Activated CD4-positive, alpha-beta T cell treated with anti-CD3 and anti-CD28 coated beads, Interleukin-2, Interleukin-6, amounts not matched to agents 100 ng/mL and 50 ng/mL, durations not matched to agents 16 hours and 8 hours (primary cell): ENCODE measurements around the gene PLD1.
"Not testable (repeated sequence)": the region's sequence is repeated elsewhere in the genome, so short reads cannot be mapped to it uniquely, and the experiment has no call there.

ENCODE experiments used
- DNase-seq: peaks from one replicate; pipeline ENCODE4 v3.0.0-alpha.2; 2020

The PLD1 gene

DNA sequence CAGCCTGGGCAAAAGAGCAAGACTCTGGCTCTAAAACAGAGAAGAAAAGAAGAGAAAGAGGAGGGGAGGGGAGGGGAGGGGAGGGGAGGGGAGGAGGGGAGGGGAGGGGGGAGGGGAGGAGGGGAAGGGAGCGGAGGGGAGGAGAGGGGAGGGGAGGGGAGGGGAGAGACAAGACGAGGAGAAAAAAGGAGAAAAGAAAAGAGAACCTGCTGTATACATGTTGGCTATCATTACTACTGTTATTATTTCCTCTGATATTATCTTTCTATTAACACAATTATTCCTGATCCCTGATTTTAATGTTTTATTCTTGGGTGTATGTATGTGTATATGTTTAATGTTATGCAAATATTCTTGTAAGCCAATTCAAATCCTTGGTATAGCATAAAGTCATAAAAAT is 46.9 kb downstream of the PLD1 start:
- DNase-seq: no peak

DNA sequence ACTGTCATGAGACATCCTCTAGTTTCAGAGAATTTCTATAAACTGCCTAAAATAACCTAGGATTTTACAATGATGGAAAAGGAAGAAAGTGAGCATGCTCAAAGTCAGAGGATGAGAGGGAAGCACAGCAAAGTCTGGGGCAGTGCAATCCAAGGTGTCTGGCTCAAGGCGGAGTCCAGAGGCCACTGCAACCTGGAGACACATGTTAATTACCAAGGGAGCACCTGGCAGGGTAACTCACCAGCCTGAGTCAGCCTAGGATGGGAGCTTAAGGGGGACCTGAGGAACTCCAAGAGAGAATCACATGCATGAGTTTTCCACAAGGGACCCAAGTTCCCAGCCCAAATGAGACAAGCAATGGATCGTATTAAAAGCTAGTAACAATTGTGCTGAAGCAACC is 49.8 kb downstream of the PLD1 start:
- DNase-seq: no peak

DNA sequence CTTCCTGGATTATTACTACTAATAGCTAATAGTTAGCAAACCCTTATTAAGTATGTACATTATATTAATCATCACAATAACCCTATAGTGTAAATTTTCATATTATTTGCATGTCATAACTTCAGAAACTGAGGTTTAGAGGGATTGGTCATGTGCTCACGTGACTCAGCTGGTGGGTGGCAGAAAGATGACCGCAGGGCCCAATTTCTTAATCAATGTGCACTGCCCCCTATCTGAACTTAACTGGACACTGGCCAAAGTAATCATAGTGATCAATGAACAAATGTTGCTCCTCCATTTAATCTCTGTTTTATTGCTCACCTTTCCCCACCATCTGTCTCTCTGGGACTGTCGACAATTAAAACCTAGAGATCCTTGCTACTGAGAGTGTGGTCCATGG is 52.2 kb downstream of the PLD1 start:
- no peak for DNase-seq

DNA sequence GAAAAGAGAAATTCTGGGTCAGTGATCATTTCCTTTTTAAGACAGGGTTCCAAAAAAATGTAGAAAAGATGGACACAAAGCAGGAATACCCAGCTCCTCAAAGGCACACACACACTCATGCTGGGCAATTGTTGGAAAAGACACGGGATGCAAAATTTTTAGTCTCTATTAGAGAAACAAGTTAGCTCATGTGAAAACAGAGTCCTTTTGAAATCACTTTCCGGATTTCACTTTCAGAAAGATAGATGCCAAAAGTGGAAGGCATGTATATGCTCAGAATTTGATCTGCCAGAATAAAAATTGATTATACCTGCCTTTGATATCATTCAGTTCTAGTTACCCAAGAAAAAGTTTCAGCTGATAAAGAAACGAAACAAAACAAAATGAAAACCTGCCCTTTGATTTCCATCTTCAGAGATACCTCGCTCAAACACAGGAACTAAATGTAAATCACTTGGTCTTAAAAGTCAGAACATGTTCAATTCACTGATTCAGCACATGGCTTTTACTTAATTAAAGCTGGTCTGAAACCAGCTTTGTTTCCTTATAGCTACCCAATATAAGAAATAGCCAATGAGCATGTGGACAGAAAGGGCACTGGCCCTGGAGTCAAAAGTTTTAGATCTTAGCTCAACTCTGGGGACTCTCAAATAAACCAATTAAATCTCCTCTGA is 52.8 kb downstream of the PLD1 start:
- DNase-seq: no peak

DNA sequence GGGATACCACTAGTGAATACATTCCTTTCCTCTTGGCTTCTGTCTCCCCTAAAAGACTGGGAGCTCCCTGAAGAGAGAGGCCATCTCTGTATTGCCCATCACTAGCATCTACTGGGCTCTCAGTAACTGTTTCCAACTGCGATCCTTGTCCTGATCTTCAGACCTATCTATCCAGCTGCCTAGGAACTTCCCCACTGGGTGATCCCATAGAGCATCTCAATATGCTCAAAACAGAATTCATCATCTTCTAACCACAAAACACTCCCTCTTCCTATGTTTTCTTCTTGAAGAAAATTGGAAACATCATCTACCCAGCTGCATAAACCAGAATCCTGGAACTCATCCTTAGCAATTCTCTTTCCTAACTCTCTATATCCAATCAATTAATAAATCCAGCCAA is 54.6 kb downstream of the PLD1 start:
- DNase-seq: no peak

DNA sequence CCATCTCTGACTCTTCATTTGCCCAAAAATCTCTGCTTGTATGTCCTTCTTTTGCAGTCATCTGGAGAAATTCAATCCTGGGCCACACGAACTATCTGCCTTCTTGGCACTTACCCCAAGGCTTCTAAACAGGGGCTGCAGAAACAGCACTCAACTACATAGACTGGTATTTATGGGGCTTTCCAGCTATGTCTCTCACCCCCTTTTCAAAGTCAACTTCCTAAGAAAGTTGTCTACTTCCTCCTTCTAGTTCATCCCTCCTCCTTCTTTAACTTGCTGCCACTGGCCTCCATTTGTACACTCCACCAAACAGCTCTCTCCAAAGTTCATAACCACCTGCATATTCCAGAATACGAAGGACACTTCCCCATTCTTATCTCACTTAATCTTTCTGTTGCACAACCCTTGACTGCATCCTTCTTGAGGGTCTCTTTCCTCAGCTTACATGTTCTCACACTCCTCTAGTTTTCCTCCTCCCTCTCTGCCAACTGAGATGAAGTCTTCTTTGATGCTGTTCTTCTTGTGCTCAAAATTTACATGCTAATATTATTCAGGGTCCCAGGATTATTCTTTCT is 55.2 kb downstream of the PLD1 start:
- no peak for DNase-seq

DNA sequence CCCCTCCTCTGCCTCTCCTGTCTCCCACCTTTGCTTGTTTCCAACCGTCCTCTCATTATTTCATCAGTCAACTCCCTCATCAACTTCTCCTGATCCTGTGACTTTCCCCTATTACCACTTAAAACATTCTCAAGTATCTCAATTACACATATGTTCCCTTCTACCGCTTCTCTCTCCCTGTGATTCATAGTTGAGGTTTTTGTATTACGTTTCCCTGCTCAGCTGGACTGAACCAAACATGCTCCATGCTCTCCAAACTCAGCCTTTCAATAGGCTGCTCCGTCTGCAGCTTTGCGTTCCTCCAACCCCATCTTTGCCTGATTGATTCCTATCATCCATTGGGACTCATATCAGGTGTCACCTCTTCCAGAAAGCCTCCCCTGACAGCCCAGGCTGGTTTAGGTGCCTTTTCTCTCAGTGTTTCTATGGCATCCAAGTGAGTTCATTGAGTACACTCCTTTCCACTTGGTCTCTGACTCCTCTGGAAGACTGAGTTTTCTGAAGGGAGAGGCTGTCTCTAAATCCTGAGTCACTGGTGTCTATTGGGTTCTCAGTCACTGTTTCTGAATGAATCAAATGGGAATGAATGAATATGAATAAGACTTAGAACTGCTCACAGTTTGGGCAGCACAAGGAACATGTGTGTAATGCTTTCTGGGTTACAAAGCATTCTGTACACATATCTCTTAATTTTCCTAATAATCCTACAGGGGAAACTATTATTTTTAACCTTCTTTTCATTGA is 56.4 kb downstream of the PLD1 start:
- peak; percentile 23 for DNase-seq

DNA sequence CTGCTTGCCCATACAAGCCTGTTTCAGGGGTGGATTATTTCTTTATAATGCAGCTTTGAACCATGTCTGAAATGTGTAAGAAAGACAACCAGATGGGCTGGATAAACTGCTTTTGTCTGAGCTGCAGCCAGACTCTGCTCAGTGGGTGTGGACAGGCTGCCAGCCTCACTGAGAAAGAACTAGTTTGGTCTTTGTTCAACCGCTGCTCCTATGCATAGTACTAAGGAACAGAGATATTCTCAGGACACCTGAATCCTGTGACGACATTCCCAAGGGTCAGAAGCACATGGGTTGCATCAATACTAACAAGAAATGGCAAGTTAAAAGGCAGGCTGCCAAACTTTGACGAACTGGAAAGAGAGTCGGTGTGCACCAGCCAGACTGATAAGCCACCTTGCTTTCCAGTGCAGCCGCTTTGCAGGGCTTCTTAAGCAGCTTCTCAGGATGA is 57.2 kb downstream of the PLD1 start:
- DNase-seq: no peak

DNA sequence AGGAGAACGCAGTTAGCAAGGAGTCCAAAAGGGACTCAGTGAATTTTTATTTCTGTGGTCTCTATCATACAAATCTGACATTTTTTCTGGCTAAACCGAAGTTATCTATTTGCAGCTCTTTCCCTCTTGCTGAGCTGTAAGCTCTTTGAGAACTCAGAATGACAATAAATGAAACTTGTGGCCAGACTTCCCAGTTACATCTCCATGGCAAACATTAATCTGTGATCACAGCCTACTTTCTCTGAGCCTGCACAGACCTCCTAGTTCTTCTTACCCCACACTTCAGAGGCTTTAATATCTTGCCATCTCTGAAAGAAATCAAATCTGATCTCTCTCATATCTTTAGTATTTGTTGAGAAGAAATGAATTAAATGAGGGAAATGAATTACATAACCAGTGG is 58.0 kb downstream of the PLD1 start:
- peak; percentile 9 for DNase-seq

DNA sequence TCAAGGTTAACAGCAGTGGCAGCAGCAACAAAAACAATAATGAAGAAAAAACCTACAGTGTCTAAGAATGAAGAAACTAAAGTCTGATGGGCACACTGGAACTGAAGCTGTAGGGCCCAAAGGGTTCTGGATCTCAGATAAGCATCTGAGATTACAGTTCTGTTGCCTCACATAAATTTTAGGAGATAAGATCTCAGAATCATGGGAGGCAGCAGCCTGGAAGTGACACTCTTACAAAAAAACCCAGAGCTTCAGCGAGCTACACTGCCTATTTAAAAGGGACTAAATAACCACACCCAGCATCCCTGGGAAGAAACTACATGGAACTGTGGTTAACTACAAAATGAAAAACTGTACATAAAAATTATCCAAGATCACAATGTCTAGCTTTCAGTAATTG is 61.2 kb downstream of the PLD1 start:
- no peak for DNase-seq

DNA sequence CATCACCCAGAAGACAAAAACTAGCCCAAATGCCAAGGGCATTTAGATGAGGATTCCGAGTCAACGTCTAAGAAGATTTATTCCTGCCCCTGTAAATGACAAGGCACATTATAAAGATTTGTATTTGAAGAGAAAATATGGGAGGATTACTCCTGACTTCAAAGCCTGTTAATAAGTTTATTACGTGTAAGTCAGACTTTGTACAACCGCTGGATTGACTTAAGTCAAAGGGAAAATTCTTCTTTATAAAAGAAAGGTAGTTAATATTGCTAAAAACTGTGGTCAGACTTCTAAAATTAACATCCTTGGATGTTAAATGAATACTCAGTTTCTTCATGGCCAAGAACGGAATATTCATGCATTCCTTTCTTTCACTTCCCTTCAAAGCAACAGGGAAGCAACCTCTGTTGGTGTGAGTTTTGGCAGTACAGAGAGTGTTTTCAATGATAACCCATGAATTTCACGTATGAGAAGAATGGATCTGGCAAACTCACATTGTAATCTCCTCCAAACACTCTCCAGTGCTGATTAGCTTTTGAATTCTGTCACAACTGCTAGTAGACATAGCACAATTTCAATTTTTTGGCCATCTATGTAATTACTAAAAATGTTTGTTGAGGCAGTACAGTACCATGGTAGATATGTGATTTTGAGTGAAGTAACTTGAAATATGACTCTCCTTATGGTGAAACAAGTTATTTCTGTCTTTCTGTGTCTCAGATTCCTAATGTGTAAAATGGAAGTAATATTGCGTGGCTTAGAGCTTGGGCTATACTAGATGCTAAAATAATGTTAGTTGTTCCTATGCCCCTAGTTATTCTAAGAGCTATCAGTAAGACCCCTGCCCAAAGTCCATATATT is 62.0 kb downstream of the PLD1 start:
- no peak for DNase-seq

DNA sequence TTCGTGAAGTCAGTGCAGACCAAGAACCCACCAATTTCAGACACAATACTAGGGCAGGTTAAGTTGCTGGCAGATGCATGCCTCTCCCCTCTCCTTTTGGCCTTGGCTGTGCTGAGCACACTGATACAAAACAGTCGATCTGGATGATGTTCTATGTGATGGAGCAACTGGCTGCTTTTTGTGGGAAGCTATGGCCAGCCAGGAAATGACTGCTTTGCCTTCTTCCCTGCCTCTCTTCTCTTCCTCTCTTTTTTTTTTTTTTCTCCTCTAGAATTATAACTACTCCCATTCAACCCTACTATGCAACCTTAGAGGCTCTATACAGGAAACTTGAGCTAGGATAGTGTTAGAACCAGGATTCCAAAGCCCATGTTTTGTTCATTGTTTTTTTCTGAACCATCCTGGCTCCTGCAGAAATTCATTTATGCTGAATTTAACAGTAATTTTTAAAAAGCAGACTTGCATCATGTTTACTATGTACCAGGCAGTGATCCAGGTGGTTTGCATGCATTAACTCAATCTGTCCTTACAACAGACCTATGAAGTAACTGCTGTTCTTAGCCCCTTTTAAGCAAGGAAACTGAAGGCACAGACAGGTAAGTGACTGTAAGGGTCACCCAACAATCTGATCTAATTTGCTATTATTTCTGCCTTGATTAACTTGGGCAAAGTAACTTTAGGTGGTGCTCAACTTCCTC is 62.9 kb downstream of the PLD1 start:
- DNase-seq: no peak

DNA sequence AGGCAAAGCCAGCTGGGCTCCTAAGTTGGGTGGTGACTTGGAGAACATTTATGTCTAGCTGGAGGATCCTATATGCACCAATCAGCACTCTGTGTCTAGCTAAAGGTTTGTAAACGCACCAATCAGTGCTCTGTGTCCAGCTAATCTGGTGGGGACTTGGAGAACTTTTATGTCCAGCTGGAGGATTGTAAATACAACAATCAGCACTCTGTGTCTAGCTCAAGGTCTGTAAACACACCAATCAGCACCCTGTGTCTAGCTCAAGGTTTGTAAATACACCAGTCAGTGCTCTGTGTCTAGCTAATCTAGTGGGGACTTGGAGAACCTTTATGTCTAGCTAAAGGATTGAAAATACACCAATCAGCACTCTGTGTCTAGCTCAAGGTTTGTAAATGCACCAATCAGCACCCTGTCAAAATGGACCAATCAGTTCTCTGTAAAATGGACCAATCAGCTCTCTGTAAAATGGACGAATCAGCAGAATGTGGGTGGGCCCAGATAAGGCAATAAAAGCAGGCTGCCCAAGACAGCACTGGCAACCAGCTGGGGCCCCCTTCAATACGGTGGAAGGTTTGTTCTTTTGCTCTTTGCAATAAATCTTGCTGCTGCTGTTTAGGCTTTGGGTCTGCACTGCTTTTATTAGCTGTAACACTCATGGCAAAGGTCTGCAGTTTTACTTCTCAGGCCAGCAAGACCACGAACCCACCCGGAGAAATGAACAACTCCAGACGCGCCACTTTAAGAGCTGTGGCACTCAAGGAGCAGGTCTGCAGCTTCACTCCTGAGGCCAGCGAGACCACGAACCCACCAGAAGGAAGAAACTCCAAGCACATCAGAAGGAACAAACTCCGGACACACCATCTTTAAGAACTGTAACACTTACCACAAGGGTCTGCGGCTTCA is 63.7 kb downstream of the PLD1 start:
- DNase-seq: not testable (repeated sequence)

DNA sequence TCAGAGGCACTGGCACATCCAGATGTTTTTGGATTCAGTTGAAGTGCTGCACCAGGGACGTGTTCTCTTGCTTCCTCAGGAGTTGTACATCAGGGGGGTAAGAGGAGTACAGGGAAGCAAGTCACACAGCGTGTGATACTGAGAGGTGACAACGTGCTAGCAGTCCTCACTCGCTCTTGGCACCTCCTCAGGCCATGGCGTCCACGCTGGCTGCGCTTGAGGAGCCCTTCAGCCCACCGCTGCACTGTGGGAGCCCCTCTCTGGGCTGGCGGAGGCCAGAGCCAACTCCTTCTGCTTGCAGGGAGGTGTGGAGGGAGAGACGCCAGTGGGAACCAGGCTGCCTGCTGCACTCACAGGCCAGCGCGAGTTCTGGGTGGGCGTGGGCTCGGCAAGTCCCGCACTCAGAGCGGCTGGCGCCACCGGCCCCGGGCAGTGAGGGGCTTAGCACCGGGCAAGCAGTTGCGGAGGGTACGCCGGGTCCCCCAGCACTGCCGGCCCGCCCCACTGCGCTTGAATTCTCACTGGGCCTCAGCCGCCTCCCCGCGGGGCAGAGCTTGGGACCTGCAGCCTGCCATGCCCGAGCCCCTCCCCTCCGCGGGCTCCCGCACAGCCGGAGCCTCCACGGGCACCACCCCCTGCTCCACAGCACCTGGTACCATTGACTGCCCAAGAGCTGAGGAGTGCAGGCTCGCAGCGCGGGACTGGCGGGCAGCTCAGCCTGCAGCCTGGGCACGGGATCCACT is 64.5 kb downstream of the PLD1 start:
- no peak for DNase-seq

DNA sequence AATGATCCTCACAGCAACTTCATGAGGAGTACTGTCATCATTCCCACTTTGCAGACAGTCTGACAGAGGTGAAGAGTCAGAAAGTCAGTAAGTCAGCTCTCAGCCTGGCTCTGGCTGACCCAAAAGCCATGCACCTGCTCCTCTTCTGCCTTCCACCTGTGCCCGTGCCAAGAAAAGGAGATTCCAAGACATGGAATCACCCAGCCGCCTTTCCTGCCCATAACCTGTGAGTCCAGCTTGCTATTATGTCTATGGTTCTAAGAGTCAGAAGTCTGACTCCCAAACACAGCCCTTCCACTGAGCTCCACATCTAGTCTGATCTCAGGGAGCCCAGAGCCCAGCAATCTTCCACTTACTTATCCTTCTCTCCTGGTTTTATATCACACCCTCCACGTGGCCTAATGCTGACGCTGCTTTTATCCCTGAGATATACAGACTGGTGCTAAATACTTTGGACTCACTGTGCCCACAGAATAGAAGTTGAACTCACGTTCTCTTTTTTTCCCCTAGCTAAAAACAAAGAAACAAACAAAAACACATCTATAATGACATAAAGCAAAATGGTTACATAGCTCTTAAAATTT is 66.0 kb downstream of the PLD1 start:
- no peak for DNase-seq

DNA sequence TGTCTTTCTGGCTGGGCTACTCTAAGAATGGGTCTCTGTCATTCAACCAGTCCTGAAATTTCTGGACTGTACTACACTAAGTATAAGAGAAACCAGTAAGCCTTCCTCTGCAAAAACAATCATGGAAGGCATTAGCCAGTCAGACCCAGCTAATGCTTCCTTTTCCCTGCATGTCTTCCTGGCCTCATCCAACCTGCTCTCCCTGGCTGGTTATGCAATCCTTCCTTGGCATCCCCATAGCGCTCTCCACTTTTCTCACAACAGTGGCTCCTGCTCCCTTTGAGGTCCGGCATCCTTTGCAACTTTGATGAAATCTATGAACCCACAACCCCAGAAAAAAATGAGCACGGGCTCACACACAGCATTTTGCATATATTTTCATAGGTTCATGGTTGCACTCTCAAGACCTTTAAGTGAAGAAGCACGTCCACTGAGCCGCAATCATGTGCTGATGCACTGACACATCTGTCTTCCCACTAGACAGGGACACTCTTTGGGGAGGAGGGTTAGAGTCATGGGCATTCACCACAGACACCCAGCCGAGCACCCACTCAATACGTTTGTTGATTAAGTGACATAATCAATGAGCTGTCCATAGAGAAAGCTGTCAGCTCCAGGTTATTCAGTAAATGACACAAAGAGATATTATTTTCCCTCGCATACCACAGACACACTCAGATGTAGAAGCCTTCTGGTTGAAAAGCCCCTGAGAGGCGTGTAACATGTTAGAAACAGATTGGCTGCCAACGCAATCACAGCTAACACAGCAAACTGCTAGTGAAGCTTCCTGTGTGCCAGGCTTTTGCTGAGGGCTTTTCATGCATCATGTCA is 66.7 kb downstream of the PLD1 start:
- DNase-seq: no peak

DNA sequence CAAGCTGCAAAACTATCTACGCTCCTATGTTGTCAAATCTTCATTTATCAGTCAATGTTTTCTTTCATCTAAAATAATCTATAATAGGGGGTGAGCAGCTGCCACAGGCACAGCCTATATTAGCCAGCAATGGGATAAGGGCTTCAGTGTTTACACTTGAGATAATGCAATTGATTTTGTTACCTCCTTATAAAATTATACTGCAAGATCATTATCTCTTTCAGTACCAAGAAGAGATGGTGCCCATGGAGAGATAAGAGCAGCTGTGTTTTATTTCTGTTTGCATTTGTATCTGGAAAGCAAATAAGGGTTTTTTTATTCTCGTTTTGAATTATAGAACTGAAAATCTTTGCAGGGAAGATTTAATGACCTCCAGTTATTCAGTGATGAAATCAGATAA is 68.9 kb downstream of the PLD1 start:
- no peak for DNase-seq

DNA sequence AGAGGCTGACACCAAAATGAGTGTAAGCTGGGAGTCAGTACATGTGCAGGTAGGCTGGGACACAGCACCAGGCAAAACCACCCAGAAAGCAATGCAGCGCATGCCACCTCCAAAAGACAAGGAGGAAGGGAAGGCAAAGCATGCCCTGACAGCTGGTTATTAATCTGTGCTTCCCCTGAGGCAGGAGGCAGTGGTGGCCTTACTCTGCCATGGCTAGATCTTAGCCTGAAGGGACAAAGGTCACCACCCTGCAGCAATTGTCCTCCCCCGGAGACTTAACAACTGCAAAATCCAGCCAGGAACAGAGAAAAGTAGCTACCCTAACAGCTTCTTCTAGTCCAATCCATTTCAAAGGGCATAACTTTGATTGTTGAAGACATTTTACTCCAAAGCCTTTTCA is 73.7 kb downstream of the PLD1 start:
- DNase-seq: no peak

DNA sequence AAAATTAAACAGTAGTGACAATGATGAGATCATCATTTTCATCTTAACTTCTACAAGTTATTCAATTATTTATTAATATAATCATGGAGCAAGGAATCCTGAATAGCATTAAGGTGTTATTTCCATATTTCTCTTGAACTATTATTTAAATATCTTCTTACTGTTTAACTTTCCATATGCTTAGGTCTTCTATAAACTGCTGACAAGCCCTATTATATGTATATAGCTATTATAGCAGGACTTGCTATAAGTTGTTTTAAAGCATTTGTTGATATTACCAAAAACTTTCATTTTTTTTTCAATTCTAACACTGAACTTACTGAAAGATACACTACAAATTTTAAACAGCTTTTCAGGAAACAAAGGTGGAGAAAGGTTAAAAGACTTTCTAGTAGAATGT is 76.7 kb downstream of the PLD1 start:
- no peak for DNase-seq

DNA sequence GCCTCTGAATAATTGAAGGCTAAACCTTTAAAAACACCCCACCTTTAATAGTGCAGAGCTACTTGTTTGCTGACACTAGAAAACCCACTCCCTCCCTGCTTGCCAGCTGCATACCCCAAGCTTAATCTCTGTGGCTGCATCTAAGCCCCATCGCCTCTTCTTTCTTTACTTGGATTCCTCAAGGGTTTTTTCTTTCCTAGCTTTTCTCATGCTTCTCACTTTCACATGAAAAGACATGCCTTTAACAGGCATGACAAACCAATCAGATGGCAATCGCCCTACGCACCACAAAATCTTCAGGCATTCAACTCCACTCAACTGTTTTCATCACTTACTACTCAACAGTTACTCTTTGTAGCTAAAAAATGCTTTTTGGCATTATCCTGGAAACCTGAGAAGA is 77.5 kb downstream of the PLD1 start:
- DNase-seq: no peak
